HG02798 (cell line): ENCODE data around the gene ZNF674.

Source experiments
- ATAC-seq: cut with Tn5 transposase; IDR thresholded peaks from one replicate; pipeline ENCODE4 v1.9.1; 2021; ENCODE audit warnings: mild to moderate bottlenecking; ENCODE audit not compliant: unreplicated experiment, poor library complexity

ZNF674 gene

DNA sequence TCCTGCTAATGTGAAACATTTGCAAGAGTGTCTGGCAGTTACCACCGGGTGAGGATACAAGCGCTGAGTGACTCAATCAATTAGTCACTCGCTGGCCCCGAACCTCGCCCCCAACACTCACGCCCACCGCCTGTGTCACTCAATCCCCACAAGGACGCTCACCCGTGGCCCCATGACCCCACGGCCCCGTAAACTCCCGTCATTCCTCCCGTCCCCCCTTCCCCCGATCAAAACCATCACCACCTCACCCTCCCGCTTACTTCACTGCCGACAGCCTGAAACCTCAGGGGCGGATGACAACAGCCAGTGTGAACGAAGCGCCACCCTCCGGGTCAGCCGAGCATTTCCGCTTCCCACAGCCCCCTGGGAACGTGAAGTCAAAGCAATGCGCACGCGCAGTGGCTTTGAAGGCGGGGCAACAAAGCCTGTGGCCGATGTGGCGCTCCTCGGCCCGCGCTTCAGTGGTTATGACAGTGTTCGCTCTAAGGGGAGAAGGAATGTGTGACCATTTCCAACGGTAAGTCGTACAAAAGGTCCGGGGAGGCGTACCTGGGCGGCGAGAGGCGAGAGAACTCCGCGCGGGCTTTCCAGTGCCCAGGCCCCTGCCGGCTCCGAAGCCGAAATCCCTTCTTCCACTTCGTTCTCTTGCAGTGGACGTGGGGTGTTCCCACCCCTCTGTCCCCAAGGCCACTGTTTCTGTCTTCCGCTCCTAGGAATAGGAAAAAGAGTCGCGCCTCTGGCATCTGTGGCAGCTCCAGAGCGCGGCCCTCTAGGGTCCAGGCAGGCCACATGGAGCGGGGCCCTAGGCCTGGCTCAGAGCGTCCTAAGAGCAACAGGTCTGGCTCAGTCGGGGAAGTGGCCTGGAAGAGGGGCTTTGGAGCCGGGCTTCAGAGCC, at the start of gene ZNF674:
Gene ZNF674 (minus strand): TSS at position 311 of the 895 bp plus-strand sequence. CDS start 3,334 bp downstream, outside the sequence.
- peak; percentile 93 for ATAC-seq

DNA sequence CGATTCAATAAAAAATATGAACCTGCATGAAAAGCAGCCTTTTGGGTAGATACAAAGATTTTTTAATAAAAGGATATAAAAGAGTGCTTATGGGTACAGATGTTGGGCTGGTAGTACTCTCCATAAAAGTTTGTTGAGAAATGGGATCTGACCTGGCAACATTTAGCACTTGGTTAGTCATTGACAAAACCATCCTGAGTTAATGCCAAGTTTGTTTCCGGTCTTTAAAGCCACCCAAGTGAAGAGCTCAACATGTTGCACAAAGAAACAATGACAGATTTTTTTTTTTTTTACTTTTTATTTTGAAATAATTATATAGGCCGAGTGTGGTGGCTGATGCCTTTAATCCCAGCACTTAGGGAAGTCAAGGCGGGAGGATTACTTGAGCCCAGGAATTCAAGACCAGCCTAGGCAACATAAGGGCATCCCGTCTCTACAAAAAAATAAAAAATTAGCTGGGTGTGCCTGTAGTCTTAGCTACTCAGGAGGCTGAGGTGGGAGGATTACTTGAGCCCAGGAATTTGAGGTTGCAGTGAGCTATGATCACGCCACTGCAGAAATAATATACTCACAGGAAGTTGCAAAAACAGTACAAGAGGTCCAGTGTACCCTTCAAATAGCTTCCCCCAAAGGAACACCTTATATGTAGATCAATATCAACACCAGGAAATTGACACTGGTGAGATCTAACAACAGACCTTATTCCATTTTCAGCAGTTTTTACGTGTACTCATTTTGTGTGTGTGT, 44.9 kb upstream of the ZNF674 start:
- ATAC-seq = no peak

DNA sequence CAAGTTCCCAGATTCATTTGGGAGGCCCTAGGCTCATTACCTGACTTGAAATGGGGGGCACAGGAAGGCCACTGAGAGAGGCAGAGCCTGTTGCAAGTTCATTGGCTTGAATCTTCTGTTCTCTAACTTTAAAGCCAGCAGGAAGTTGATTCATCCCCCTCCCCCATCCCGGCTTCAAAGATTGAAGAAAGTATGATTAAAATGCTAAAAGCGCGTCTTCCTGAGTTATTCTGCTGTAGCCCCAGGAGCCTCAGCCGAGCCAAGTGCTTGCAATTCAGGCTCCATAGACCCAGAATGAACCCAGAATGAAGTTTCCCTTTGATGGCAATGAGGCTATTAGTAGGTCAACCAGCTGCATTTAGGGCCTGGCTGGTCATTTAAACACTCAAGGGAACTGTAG, 43.0 kb upstream of the ZNF674 start:
- no peak for ATAC-seq

DNA sequence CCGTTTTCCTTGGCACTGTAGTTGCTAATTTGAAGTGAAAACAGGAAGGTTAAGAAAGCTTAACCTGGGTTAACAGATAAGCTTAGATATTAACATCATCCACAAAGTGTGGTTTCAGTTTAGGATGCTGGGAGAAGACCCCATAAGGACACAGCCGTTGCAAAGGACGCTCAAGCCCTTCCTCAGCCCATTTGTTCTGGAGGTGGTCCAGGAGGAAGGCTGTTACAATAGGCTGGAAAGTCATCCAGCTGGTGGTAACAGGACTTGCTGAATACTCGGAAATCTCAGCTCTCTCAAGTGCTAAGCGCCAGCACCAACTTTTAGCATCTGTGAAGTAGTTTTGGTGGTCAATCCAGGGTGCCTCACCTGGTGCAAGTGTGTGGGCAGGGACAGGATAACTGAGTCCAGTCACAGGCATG, 42.5 kb upstream of the ZNF674 start:
- no peak for ATAC-seq

DNA sequence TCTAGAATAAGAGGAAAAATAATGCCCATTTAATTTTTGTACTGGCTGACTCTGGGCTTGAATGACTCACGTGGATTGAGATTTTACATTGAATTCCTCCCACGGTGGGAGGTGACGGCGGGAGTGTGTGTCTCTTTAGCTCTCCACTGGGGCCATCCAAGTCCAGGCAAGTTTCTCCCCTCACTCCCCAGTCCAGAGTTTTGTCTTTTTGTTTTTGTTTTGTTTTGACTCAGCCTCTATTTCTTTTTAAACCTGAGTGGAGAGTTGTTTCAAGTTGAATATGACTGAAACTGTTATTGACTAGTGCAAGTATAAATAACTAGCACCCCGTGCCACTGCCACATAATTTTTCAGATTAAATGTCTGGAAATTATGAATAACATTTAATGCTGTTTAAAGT, 41.9 kb upstream of the ZNF674 start:
- ATAC-seq = peak; percentile 55

DNA sequence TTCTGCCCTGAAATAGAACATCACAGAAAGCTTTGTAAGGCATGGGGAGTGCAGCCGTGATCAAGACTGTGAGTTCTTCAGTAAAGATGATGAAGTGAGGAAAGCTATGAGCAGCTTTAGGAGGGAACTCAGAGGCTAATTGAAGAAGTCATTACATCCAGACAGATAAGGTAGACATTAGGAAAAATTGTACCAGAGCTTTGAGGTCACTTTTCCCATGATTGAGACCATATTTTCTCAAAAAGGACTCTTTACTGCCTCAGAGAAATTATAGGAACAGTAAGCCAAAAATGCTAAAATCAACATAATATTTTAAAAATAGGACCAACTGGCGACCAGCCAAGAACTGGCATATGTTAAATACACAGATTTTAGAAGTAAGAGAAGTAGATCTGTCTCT, 39.5 kb upstream of the ZNF674 start:
- ATAC-seq = no peak

DNA sequence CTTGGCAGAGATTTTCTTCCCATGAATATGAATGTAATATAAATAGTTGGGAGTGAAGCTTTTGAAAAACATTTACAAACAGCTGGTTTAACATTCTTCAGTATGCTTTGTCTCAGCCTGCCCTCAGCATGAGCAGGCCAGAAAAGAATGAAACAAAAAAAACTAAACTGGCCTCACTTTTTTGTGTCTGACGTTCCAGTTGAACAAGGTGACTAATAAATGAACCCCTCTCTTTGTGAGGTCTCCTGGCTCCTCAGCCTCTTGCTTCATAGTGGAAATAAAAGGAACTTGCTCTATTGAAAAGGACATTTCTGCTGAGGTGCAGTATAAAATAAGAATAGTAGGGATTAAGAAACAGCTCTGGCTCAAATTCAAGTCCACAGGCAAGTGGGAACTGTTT, 37.7 kb upstream of the ZNF674 start:
- no peak for ATAC-seq

DNA sequence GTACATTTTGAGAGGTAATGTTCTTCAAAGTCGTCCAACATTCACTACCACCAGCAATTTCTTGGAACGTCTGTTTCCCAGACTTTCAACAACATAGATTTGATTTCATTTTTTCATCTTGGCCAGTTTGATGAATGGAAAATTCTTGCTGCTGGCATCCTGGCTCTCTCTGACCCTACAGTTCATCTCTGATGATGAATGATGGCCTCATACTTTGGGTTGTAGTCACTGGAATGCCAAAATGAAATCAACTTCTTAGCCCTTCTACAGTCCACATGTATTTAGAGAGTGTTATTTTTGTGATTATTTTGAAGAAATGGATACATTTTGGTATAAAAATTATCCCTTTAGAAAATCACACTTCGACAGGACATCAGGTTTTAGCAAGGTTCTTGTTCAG, 37.1 kb upstream of the ZNF674 start:
- ATAC-seq = no peak

DNA sequence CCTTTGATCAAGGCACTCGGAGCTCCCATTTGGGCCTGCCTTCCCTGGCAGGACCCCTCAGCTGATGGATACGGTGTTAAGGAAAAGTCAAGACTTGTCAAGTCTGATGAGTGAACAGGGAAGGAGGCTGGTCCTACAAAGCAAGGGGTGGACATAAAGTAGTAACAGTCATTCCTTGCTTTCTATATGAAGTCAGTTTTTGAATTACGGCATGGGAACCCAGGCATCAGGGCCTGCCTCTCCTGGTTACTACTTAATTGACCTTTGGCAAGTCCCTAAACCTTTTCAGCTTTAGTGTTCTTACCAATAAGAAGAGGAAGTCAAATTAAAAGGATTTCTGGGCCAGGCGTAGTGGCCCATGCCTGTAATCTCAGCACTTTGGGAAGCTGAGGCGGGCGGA, 35.4 kb upstream of the ZNF674 start:
- no peak for ATAC-seq

DNA sequence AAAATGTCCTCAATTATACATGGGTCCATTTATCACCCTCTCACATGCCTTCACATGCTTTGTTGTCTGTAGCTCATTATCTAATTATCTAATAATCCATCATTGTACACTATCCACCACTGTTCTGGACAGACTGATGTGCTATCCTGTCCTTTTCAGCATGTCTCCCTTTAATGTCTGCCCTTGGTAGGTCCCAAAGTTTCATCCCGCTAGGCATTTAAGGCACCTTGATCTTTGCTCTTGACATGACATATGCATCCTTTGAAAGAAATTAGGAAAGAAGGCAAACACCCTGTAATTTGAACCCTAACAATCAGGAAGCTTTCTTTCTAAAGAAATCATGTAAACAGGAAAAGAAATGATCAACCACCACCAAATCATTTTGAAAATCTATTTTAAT, 34.0 kb upstream of the ZNF674 start:
- ATAC-seq = no peak

DNA sequence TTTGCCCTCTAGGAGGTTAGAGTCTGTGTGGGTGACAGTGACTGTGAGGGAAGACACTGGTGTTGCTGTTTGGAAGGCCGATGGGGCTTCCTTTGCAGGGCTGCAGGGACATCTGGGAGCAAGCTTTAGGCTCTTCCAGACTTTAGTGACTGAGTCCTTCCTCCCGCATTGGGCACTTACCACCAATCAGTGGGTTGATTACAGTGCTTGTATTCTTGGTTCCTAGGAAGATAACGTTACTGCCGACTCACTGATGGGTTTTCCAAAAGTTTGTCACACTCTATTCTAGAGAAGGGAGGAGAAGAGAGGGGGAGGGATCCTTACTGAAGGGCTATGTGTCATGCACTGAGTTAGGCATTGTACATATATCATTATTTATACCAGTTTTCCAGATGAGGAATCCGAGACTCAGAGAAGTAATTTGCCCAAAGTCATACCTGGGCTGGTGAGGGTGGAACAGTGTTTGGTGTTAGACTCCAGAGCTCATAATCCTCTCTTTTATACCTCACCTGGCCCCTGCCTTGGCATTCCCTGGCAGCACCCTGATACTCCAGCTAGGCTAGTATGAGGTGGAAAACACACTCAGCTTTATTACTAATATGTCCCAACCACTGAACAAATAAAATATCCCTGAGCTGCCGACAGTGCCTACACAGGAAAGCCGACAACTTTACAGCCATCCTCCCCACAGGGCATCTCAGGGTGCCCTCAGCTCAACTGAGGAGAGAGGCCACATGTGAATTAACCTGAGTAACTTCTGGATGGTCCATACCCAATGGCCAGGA, 32.2 kb upstream of the ZNF674 start:
- ATAC-seq = no peak

- no peak for ATAC-seq
Observed at GRCh38 chrX:46576458-46576857, 31.2 kb upstream of the ZNF674 start.

DNA sequence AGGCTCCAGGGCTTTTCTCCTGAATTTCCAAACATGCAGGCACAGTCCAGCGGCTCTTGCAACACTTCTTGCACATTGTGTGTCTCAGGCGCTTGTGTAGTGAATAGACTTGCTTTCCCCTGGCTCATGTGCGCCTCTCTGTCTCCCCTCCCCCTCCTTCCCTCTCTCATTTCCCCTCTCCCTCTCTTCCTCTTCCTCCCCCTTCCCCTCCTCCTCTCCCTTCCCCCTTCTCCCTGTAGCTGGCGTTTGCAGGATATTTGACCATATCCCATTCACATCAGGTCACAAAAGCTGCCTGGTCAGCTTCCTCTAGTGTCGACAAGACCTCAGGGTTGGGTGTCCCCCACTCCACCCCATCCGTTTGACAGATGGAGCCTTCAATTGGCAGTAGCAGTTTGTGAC, 30.8 kb upstream of the ZNF674 start:
- no peak for ATAC-seq

DNA sequence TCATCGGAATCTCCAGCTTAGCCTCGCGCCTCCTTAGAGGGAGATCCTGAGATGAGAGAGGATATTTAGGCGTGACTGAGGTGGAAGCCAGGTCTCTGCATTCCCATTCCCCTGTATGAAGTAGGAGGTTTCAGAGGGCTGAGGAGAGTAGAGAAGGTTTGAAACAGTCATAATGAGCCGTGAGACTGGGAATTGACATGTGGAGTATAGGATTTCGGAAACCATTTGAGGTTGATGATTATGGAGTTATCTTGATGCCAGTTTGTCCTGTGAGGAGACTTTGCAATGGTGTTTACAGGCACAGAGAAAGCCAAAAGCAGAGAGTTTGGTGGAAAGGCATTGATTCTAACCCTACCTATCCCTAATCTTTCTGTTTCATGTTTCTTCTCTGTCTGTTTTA, 30.4 kb upstream of the ZNF674 start:
- ATAC-seq = no peak

GRCh38 chrX:46574774-46575381, 29.7 kb upstream of the ZNF674 start:
- peak; percentile 22 for ATAC-seq

DNA sequence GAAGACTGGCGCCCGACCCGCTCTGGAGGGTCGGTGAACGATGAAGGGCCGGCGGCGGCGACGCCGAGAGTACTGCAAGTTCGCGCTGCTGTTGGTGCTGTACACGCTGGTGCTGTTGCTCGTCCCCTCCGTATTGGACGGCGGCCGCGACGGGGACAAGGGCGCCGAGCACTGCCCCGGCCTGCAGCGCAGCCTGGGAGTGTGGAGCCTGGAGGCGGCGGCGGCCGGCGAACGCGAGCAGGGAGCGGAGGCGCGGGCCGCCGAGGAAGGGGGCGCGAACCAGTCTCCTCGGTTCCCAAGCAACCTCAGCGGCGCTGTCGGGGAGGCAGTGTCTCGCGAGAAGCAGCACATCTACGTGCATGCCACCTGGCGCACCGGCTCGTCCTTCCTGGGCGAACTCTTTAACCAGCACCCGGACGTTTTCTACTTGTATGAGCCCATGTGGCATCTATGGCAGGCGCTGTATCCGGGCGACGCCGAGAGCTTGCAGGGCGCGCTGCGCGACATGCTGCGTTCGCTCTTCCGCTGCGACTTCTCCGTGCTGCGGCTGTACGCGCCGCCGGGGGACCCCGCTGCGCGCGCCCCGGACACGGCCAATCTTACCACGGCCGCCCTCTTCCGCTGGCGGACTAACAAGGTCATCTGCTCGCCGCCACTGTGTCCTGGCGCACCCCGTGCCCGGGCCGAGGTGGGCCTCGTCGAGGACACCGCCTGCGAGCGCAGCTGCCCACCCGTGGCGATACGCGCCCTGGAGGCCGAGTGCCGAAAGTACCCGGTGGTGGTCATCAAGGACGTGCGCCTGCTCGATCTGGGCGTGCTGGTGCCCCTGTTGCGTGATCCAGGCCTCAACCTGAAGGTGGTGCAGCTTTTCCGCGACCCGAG, 28.9 kb upstream of the ZNF674 start:
- ATAC-seq = peak; percentile 28

DNA sequence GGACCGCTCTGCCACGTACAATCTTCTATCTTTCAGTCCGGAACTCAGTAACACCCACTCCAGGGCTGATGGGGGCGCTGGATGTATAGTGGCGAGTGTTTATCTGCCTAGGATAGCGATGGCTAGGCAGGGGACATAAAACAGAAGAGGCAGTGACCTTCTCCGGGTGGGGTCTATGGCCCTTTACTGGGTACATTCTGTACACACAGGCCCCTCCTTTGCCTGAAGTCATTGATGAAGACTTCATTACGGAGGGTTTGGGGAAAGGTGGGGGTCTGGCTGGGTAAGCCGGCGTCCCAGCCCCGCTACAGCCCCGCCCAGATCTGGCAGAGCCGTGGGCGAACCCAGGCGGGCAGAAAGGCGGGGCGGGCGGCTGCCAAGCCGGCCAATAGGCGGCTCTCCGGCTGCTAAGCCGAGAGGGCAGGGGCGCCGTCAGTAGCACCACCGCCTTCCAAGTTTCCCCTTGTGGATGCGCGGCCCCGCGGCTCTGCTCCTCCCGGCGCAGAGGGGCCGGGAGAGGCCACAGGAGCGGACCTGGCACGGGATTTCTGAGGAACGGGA, 28.2 kb upstream of the ZNF674 start, which contains the start of gene CHST7:
Gene CHST7 (plus strand): TSS at position 435 of the 561 bp plus-strand sequence. CDS start 167 bp downstream, outside the sequence.
- ATAC-seq = peak; percentile 61

DNA sequence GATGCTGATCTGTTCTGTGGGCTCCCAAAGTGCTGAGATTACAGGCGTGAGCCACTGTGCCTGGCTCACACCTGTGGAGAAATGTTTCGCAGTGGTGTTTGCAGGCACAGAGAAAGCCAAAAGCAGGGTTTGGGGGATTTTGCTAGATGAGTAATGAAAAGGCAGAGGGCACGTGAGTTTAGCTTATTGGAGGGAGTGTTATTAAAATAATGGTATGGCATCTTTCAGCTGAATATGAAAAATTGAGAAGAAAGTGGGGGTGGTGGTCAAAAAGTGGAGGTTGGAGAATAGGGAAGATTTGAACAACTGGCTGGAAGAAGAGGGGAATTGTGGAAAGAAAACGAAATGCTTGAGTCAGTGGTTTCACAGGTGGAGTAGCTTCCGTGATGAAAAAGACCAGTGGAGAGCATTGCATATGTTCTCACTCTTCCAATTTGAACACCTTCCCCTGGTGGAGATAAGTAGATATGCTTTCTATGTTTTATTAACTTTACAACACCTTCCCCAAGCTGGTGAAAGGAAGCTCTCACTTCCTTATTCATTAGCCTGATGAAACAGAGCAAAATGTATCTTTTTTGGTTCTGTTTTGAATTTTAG, 27.2 kb upstream of the ZNF674 start:
- ATAC-seq = peak; percentile 46
